GM18517 (cell line): ENCODE data around the gene TRAP1.
"Not testable (repeated sequence)": the region's sequence is repeated elsewhere in the genome, so short reads cannot be mapped to it uniquely, and the experiment has no call there.

Experiments
- ATAC-seq: cut with Tn5 transposase; IDR thresholded peaks from one replicate; pipeline ENCODE4 v1.9.1; 2021; ENCODE audit warnings: mild to moderate bottlenecking, moderate library complexity; ENCODE audit not compliant: unreplicated experiment

The TRAP1 gene

GRCh38 chr16:3618769-3619141, 98.6 kb downstream of the TRAP1 start:
- no peak for ATAC-seq

- no peak for ATAC-seq
Measured at GRCh38 chr16:3612510-3613466, 104.5 kb downstream of the TRAP1 start.

- peak; percentile 70 for ATAC-seq
Measured at GRCh38 chr16:3611146-3611975, 106.0 kb downstream of the TRAP1 start, which contains the start of gene SLX4. Gene SLX4, minus strand, starts transcription at chr16:3611606. Its CDS starts 2,642 bp downstream, at chr16:3608964.

- no peak for ATAC-seq
Measured at GRCh38 chr16:3610698-3611145, 106.6 kb downstream of the TRAP1 start.

- ATAC-seq, result no peak
Measured at GRCh38 chr16:3609895-3610697, 107.2 kb downstream of the TRAP1 start.

GRCh38 chr16:3608976-3609375, 108.3 kb downstream of the TRAP1 start:
- not testable (repeated sequence) for ATAC-seq

- ATAC-seq, result no peak
Measured at GRCh38 chr16:3608069-3608468, 109.3 kb downstream of the TRAP1 start.
